Amniotic stem cell (primary cell): Measurements from ENCODE around the gene ACKR3.

Experiments
- DNase-seq: peaks from one replicate; lab custom pipeline; 2025; lab: John Stamatoyannopoulos, UW

The ACKR3 gene

DNA sequence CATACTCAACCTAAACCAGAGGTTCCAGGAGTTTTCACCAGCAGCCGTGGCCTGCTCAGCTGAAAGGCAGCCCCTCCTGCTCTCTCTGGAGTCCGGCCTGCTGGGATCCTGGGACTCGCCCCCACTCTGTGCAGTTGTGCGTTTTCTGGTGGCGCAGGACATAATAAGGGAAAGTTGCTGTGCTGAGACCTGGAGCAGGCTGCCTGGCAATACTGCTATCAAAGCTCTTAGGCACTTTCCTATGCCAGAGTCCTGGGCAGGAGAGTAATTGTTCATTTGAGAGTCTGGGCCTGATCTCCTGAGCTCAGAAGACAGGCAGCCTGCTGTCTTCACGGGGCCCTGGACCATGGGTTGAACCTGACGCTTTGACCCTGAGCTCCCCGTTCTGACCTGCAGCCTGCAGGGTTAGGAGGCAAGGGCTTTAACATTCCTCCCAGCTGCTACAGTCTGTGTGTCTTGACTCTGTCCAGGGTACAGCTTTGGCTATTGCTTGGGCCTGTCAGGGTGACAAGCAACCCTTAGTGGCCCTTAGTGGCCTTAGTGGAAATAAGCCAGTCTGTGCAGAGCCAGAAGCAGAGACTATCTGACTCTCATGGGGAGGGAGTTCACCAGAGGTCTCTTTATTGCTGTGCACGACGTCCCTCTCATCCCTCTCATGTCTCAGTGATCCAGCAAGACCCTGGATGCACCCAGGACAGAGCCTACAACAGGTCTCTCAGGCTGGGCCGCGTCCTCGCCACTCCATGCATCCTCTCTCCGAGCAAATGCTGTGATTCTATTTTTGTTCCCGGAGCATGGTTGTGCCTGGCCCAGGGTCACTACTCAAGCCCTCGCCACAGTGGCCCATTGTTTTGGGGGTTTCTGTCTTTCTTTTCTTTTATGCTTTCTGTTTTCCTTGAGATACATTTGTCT, 60.6 kb downstream of the ACKR3 start:
- DNase-seq = no peak

DNA sequence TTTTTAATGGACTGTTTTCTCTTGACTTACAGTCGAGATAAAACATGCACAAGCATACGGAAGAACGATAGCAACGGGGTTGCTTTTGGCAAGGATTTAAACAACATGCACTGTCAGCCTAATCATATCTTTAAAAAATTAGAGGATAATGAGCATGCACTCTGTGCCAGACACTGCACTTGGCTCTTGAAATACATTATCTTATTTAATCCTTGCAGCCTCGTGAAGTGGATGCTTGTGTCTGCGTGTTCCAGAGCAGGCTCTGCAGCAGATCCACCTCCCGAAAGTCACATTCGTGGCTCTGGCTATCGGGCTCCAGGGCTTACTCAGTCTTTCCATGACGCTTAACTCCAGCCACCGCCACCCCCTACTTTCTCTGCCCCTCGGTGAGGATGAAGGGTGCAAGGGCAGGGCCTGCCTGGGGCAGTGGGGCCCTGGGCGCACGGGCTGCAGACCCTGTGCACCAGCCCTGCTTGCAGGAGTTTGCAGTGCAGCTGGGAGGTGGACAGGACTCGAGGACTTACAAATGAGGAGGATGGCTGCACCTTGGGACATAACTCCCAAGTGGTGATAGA, 61.7 kb downstream of the ACKR3 start:
- no peak for DNase-seq

DNA sequence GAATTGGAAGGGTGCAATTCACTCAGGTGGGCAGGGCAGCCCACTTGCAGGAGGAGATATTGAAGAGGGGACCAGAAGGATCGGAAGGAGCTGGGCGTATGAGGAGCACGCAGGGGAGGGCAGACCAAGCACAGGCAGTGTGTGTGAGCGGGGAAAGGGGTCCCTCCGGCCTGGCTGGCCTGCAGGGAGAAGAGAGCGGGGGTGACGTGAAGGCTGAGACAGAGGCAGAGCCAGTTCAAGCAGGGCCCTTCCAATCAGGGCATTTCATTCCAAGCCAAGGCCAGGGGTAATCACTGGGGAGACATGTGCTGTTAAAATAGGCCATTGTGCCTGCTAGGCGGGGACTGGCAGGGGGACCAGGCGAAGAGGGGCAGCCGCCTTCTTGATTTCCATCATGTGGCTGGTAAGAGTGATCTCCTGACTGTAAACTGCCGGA, 62.2 kb downstream of the ACKR3 start:
- no peak for DNase-seq
